HepG2 (cell line): ENCODE measurements around the gene AHCYL2. TPM values are rescaled to one million over a fixed set of nuclear protein-coding genes. Genes with fewer than 3 reads are reported as not detected.

ENCODE experiments used
- AKNA ChIP-seq: sonication (generic); formaldehyde crosslinking; IDR thresholded peaks from 2 replicates; pipeline ENCODE4 v1.4.0; 2020; ENCODE audit warnings: missing genetic modification reagents, borderline replicate concordance
- DMAP1 ChIP-seq: IDR thresholded peaks from 2 replicates; pipeline ENCODE4 v1.6.1; 2016
- DR1 ChIP-seq: sonication (generic); formaldehyde crosslinking; IDR thresholded peaks from 2 replicates; pipeline ENCODE4 v1.8.0; 2021; ENCODE audit warnings: mild to moderate bottlenecking, missing genetic modification reagents, inconsistent platforms
- ERF ChIP-seq: IDR thresholded peaks from 2 replicates; pipeline ENCODE4 v1.6.1; 2018; ENCODE audit warnings: missing biosample characterization, missing genetic modification reagents
- SALL1 ChIP-seq: sonication (generic); formaldehyde crosslinking; IDR thresholded peaks from 2 replicates; pipeline ENCODE4 v1.8.0; 2022; ENCODE audit warnings: mild to moderate bottlenecking, missing genetic modification reagents
- SAP130 ChIP-seq: IDR thresholded peaks from 2 replicates; pipeline ENCODE4 v1.6.1; 2016; ENCODE audit warnings: low read depth
- SMC3 ChIP-seq: IDR thresholded peaks from 2 replicates; pipeline ENCODE4 v1.6.1; 2011; ENCODE audit warnings: low read length, improper control_type of control experiment
- TARDBP ChIP-seq: sonication (generic); formaldehyde crosslinking; IDR thresholded peaks from 2 replicates; pipeline ENCODE4 v1.8.0; 2022; ENCODE audit warnings: mild to moderate bottlenecking, missing genetic modification reagents
- TEAD3 ChIP-seq: optimal IDR thresholded peaks from 2 replicates; pipeline ENCODE3; 2016; ENCODE audit warnings: borderline replicate concordance
- ZBTB4 ChIP-seq: sonication (generic); formaldehyde crosslinking; IDR thresholded peaks from 2 replicates; pipeline ENCODE4 v1.4.0; 2020; ENCODE audit warnings: missing genetic modification reagents, mild to moderate bottlenecking, borderline replicate concordance
- ZBTB7A ChIP-seq: sonication (generic); formaldehyde crosslinking; IDR thresholded peaks from 2 replicates; pipeline ENCODE4 v1.8.0; 2022; ENCODE audit warnings: mild to moderate bottlenecking, missing genetic modification reagents
- ZNF17 ChIP-seq: sonication (generic); formaldehyde crosslinking; IDR thresholded peaks from 2 replicates; pipeline ENCODE4 v1.5.0; 2020; ENCODE audit warnings: mild to moderate bottlenecking, missing genetic modification reagents
- ZNF20 ChIP-seq: sonication (generic); formaldehyde crosslinking; IDR thresholded peaks from 2 replicates; pipeline ENCODE4 v1.4.0; 2020; ENCODE audit warnings: mild to moderate bottlenecking, moderate library complexity, missing genetic modification reagents
- ZNF580 ChIP-seq: IDR thresholded peaks from 2 replicates; pipeline ENCODE4 v1.6.1; 2016; ENCODE audit warnings: low read depth, borderline replicate concordance
- ZNF788 ChIP-seq: sonication (generic); formaldehyde crosslinking; IDR thresholded peaks from 2 replicates; pipeline ENCODE4 v1.5.0; 2020; ENCODE audit warnings: mild to moderate bottlenecking, missing genetic modification reagents, borderline replicate concordance
- polyA plus RNA-seq, 8 experiments: library from polyadenylated mRNA; depleted of rRNA in 3 of 8; stranded (reverse) in 7 of 8; unstranded in 1 of 8; fragments of >200 nt; fragmentation: Illumina TruSeq in 4 of 8; extraction: Trizol in 4 of 8; gene quantifications; 2 replicates each; pipeline versions ENCODE4 v1.2.1 to v1.2.3, GENCODE V29; 2011 to 2016; ENCODE audit warnings: low read depth in 4 of 8, missing spikeins in 1 of 8, mixed read lengths in 1 of 8; ENCODE audit not compliant: insufficient read depth in 1 of 8
- total RNA-seq, 5 experiments: library from RNA; depleted of rRNA; stranded (reverse); fragments of >200 nt; fragmentation: Illumina TruSeq; extraction: Trizol; gene quantifications; 2 replicates each; pipeline ENCODE4 v1.2.3, GENCODE V29; 2016; ENCODE audit warnings: low read depth in 1 of 5
- TF ChIP-seq, protein P1 (sequence below): sonication (generic); formaldehyde crosslinking; IDR thresholded peaks from 2 replicates; pipeline ENCODE4 v1.9.0; 2021; ENCODE audit warnings: missing genetic modification reagents, borderline replicate concordance
- TF ChIP-seq, protein P2 (sequence below): sonication (generic); formaldehyde crosslinking; IDR thresholded peaks from 2 replicates; pipeline ENCODE4 v1.5.1; 2020; ENCODE audit warnings: missing genetic modification reagents, mild to moderate bottlenecking, borderline replicate concordance

Gene AHCYL2
- total and polyA plus RNA-seq, 2 of the 13 experiments (the other 11 are each of a cell fraction or from before 2014, with no cell fraction given), result 9.5 to 14.7 TPM

GRCh38 chr7:129213828-129214227, 11.0 kb upstream of the AHCYL2 start (continued):
- TF ChIP-seq, protein P1, sequence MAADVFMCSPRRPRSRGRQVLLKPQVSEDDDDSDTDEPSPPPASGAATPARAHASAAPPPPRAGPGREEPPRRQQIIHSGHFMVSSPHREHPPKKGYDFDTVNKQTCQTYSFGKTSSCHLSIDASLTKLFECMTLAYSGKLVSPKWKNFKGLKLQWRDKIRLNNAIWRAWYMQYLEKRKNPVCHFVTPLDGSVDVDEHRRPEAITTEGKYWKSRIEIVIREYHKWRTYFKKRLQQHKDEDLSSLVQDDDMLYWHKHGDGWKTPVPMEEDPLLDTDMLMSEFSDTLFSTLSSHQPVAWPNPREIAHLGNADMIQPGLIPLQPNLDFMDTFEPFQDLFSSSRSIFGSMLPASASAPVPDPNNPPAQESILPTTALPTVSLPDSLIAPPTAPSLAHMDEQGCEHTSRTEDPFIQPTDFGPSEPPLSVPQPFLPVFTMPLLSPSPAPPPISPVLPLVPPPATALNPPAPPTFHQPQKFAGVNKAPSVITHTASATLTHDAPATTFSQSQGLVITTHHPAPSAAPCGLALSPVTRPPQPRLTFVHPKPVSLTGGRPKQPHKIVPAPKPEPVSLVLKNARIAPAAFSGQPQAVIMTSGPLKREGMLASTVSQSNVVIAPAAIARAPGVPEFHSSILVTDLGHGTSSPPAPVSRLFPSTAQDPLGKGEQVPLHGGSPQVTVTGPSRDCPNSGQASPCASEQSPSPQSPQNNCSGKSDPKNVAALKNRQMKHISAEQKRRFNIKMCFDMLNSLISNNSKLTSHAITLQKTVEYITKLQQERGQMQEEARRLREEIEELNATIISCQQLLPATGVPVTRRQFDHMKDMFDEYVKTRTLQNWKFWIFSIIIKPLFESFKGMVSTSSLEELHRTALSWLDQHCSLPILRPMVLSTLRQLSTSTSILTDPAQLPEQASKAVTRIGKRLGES (CRISPR knock-in tag), result no peak
- no peak for TF ChIP-seq ZBTB4 (CRISPR knock-in tag)
- TF ChIP-seq ERF (CRISPR knock-in tag), result peak; percentile 68; the same call in 1 of the 2 replicates
- peak; percentile 67; the same call in 1 of the 2 replicates for TF ChIP-seq ZNF788 (CRISPR knock-in tag)
- TF ChIP-seq TARDBP, result peak; percentile 58; the same call in 1 of the 2 replicates
- TF ChIP-seq AKNA (CRISPR knock-in tag), result no peak
- TF ChIP-seq SMC3, result peak; percentile 19; the same call in 1 of the 2 replicates
- peak; percentile 50; the same call in 1 of the 2 replicates for TF ChIP-seq SALL1 (CRISPR knock-in tag)
- no peak for TF ChIP-seq ZNF20
- TF ChIP-seq, protein P2, sequence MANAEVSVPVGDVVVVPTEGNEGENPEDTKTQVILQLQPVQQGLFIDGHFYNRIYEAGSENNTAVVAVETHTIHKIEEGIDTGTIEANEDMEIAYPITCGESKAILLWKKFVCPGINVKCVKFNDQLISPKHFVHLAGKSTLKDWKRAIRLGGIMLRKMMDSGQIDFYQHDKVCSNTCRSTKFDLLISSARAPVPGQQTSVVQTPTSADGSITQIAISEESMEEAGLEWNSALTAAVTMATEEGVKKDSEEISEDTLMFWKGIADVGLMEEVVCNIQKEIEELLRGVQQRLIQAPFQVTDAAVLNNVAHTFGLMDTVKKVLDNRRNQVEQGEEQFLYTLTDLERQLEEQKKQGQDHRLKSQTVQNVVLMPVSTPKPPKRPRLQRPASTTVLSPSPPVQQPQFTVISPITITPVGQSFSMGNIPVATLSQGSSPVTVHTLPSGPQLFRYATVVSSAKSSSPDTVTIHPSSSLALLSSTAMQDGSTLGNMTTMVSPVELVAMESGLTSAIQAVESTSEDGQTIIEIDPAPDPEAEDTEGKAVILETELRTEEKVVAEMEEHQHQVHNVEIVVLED (CRISPR knock-in tag), result peak; percentile 38; the same call in 1 of the 2 replicates
- TF ChIP-seq TEAD3 (CRISPR knock-in tag), result peak; percentile 58
- no peak for TF ChIP-seq DMAP1 (CRISPR knock-in tag)
- TF ChIP-seq SAP130, result peak; percentile 50
- TF ChIP-seq DR1 (CRISPR knock-in tag), result no peak
- 0 out of 2 replicates have a peak, but pooled peaks have one; percentile 52 for TF ChIP-seq ZNF580 (CRISPR knock-in tag)
- TF ChIP-seq ZBTB7A (CRISPR knock-in tag), result no peak
- TF ChIP-seq ZNF17 (CRISPR knock-in tag), result no peak
